NCI-H345 (cell line): ENCODE results near the gene SLC2A3.
"Not testable (repeated sequence)": the region's sequence is repeated elsewhere in the genome, so short reads cannot be mapped to it uniquely, and the experiment has no call there.

ENCODE experiments used
- DNase-seq: peaks from one replicate; lab custom pipeline; 2025; lab: John Stamatoyannopoulos, UW

The SLC2A3 gene

DNA sequence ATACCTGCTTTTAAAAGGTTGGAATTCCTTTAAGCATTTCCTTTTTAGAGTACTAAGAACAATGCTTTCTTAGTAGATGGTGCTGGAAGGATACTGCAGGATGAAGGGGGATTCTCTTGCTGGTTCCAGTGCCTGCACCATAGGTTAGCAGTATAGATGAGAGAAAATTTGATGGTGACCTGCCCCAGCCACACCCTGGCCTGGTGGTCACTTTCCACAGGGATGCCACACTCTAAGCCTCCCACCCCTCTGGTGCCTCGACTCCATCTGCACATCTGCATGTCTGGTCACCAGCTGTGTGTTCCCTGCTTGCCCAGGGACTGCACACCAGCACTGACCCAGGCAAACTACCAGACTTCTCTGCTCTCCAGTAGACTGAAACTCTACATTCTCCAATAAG, 19.1 kb downstream of the SLC2A3 start:
- no peak for DNase-seq

DNA sequence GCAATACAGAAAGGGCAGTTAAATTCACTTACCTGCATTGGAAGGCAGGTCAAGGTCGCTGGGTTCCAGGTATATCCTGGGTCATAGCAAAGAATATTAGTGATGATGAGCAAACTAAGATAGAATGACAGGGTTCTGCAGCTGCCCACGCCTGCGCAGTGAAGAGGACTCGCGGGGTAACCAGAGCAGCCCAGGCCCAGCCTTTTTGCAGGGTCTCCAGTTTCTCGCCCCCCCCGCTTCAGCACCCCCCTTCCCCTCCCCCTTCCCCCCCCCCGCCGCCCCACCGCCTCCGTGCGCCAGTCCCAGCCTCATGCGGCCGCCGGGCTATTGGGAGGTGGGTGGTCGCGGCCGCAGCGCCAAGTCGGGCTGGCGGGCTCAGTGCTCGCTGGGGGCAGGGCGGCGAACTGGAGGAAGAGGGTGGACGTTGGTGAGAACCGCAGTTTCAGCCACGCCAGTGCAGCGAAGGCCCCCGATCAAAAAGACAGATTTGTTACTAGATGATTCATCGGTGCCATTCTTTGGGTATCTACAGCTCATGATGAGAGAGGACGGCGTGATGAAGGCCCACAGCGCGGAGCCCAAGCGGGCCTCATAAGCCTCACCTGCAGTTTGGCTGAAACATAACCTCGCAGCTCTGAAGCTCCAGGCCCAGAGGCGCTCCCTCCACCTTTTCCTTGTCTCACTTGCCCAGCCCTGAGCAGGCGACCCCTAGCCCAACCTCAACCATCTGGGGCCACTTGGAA, 20.2 kb downstream of the SLC2A3 start:
- no peak for DNase-seq

DNA sequence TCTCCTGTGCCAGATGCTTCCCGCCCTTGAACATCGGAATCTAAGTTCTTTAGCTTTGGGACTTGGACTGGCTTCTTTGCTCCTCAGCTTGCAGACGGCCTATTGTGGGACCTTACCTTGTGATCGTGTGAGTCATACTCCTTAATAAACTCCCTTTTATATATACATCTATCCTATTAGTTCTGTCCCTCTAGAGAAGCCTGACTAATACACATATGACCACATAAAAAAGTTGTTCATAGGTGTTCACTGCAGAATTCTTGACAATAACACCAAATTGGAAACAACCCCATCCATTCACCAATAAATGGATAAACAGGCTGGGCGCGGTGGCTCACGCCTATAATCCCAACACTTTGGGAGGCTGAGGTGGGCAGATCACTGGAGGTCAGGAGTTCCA, 25.9 kb downstream of the SLC2A3 start:
- not testable (repeated sequence) for DNase-seq

DNA sequence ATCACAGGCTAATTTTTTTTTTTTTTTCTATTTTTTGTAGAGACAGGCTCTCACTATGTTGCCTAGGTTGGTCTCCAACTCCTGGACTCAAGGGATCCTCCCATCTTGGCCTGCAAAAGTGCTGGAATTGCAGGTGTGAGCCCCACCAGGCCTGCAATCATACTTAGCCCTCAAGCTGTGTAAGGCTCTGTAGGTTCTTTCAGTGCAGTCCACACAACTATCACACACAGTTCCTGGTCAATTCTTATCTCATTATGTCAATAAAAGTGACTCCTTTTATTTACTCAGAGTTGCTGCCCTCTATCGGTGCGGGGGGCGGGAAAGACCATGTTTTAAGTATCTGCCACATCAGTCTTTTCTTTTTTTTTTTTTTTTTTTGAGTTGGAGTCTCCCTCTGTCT, 29.0 kb downstream of the SLC2A3 start:
- DNase-seq: peak; percentile 2

DNA sequence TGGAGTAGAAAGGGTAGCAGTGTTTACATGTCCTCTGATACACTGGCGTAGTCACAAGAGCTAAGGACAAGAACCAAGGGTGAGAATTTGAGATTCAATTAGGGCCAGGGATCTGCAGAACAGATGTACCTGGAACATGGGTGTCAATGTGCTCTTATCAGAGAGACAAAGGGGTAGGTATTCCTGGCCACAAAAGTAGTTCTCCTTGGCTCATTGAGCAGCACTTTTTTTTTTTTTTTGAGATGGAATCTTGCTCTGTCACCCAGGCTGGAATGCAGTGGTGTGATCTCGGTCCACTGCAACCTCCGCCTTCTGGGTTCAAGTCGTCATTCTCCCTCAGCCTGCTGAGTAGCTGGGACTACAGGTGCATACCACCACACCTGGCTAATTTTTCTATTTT, 29.7 kb downstream of the SLC2A3 start:
- DNase-seq: not testable (repeated sequence)

DNA sequence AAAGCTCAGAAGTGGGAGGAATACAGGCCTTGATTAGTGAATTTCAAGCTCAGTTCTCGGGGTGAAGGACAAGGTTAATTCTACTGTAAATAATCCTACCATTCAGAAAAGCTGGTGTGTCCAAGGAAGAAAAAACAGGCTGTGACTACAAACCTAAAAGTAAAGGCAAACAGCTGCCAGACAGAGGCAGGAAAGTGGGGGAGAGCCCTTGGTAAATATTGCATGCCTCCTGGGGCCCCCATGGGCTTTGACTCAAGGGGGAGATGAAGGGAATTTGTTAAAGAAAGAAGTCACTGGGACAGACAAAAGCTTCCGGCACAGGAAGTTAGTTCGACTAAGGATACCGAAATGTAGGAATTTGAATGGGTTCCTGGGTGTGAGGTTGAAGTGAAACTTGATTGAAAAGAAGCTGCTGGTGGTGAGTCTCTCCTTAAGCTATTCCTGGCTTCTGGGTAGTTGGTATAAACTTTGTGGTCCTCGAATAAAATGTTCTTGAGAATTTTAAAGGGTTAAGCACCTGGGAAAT, 30.3 kb downstream of the SLC2A3 start:
- not testable (repeated sequence) for DNase-seq

DNA sequence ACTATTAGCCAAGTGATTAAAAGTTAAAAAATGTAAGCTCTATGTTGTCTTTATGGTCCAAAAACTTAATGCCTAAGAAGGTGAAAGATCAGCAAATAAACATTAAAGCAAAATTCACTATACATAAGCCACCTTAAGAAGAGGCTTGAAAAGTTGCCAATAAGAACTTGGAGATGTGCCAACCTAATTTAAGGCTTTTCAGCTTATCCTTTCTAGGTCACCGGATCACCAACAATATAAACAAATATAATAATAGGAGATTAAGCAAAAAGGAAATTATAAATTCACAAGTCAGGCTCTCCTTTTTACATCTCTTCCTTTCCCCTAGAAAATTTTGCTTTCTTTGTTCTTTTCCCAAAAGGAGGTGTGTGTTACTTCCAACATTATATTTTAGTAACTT, 30.9 kb downstream of the SLC2A3 start:
- DNase-seq: peak; percentile 14

DNA sequence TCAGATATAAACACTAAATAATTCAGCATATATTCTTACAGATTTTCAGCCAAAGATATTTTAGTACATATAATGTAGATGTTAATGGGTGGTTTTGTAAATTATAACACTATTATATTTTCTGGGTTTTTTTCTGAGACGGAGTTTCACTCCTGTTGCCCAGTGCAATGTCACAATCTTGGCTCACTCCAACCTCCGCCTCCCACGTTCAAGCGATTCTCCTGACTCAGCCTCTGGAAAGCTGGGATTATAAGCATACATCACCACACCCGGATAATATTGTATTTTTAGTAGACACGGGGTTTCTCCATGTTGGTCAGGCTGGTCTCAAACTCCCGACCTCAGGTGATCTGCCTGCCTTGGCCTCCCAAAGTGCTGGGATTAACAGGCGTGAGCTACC, 33.6 kb downstream of the SLC2A3 start:
- not testable (repeated sequence) for DNase-seq

DNA sequence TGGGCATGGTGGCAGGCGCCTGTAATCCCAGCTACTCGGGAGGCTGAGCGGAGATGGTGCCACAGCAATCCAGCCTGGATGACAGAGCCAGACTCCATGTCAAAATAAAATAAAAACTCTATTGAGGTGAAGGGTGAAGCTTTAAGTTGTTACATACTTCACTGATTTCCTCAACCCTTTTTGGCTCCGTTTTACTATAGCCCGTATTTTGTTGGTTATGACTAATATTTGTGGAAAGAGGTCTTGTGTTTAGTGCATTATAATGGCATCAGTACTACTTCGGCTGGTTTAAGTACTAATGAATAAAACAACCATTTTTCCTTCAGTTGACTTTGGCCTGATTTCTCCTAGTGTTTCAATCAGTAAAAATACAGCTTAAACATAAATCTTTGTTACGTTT, 36.2 kb downstream of the SLC2A3 start:
- no peak for DNase-seq

DNA sequence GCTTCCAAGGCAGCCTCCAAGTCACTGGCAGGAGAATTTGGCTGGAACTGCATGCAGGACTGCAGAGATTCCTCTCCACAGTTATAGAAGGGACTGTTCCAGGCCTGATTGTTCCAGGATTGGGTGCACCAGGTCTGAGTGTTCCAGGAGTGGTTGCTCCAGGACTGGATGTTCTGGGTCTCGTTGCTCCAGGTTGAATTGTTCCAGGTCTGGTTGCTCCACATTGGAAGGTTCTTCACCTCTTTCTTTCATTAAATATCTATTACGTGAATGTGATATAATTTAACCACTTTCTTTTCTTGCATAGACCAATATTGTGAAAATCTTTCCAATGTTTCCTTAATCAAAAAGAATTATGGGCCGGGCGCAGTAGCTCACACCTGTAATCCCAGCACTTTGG, 39.3 kb downstream of the SLC2A3 start:
- DNase-seq: not testable (repeated sequence)

DNA sequence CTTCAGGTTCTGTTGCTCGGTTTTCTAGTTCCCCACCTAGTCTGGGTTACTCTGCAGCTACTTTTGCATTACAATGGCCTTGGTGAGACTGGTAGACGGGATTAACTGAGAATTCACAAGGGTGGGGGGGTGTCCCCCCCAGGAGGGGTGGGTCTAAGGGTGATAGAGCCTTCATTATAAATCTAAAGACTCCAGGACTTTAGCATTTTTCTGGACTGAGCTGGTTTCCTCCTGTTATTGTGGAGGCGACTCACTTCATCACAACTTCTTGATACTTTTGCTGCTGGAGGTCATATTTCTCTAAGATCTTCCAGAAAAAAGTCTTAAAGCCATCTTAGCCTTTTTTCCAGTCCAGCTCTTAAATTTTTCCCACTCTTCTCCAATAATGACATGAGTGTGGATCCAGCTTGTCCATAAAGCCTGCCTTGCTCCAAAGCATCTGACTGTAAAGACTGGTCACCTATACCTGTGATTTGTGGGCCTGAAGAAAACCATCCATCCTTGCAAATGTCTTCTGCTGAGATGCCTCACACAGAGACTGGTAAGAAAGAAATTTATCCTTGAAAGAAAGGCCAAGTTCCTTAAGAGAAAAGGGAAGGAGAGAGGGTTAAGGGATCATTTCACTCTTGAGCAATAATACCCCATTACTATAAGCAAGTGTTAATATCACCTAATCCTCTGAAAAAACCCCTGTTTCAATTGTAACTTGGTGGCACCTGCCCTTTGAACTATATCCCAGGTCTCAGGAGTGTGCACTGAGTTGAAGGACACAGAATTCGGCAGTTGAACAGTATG, 43.6 kb downstream of the SLC2A3 start:
- no peak for DNase-seq

DNA sequence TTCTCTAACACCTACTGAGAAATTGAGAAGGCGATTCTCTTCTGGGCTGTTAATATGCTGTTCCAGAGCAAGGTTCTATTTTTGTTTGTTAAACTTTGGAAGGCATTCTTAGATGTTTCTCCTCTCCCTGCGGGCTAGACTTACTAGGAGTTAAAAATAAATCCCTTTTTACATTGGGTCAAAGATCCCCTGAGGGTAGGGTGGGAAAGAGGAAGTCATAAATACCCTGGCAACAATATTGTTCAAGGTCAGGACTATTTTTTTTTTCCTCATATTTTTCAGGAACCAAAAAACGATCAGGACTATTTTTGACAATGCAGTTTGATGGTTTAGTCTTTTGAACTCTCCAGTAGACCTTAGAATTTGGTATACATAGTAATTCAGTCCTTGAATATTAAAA, 51.3 kb downstream of the SLC2A3 start:
- DNase-seq: no peak

DNA sequence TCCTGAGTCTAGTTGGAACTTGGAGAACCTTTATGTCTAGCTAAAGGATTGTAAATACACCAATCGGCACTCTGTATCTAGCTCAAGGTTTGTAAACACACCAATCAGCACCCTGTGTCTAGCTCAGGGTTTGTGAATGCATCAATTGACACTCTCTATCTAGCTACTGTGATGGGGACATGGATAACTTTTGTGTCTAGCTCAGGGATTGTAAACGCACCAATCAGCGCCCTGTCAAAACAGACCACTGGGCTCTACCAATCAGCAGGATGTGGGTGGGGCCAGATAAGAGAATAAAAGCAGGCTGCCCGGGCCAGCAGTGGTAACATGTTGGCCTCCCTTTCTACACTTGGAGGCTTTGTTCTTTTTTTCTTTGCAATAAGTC, 54.3 kb downstream of the SLC2A3 start:
- not testable (repeated sequence) for DNase-seq

DNA sequence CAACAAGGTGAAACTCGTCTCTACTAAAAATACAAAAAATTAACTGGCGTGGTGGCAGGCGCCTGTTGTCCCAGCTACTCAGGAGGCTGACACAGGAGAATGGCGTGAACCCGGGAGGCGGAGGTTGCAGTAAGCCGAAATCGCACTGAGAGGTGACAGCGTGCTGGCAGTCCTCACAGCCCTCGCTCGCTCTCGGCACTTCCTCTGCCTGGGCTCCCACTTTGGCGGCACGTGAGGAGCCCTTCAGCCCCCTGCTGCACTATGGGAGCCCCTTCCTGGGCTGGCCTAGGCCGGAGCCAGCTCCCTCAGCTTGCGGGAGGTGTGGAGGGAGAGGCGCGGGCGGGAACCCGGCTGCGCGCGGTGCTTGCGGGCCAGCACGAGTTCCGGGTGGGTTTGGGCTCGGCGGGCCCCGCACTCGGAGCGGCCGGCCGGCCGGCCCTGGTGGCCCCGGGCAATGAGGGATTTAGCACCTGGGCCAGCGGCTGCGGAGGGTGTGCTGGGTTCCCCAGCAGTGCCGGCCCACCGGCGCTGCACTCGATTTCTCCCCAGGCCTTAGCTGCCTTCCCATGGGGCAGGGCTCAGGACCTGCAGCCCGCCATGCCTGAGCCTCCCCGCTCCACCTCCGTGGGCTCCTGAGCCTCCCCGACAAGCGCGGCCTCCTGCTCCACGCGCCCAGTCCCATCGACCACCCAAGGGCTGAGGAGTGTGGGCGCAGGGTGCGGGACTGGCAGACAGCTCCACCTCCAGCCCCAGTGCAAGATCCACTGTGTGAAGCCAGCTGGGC, 54.8 kb downstream of the SLC2A3 start:
- DNase-seq: not testable (repeated sequence)

DNA sequence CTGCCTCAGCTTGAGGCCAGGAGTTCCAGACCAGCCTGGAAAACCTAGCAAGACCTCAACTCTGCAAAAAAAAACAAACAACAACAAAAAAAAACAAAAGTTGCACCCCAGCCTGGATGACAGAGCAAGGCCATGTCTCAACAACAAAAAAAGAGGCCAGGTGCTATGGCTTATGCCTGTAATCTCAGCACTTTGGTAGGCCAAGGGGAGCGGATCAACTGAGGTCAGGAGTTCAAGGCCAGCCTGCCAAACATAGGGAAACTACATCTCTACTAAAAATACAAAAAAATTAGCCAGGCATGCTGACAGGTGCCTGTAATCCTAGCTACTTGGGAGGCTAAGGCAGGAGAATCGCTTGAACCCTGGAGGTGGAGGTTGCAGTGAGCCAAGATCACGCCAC, 56.7 kb downstream of the SLC2A3 start:
- no peak for DNase-seq

DNA sequence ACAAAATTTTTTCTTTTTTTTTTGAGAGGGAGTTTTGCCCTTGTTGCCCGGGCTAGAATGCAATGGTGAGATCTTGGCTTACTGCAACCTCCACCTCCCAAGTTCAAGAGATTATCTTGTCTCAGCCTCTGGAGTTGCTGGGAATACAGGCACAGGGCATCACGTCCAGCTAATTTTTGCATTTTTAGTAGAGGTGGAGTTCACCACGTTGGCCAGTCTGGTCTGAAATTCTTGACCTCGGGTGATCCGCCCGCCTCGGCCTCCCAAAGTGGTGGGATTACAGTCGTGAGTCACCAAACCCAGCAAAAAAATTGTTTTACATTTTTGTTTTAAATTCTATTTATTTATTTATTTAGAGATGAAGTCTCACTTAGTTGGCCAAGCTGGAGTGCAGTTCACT, 58.6 kb downstream of the SLC2A3 start:
- no peak for DNase-seq

DNA sequence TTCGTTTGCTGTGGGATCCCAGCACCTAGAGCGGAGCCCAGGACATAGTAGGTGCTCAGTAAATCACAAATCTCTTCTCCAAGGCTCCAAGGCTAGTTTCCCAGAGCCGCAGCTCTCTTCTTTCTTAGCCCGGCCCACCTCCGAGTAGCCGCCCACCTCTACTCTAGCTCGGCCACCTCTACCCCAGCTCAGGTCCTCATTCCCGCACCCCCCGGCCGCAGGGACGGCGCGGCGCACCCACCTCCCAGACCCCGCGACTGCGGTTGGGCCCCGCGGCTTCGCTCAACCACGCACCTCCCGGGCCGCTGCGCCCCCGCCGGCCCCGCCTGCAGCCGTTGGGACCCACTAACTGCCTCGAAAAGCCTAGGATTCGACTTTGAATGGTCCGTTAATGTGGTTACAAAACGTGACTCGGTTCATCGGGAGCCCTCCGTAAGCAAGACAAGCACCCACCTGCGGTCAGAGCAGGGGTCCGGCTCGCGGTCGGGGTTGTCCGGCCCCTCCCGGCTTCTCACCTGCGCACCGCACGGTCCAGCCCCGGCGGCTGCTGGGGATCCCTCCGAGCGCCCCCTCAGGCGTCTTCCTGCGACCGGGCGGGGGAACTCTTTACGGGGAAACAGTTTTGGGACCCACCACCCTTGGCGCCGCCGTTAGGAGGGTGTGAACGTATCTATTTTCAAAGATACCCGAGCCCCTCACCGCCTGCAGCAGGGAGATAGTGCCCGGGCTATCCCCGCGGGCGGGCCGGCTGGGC, 63.2 kb downstream of the SLC2A3 start, which contains the start of gene SLC2A14:
SLC2A14 (minus strand) TSS at position 350 of the 754 bp plus-strand sequence. CDS start 3,035 bp downstream, outside the sequence.
- no peak for DNase-seq

DNA sequence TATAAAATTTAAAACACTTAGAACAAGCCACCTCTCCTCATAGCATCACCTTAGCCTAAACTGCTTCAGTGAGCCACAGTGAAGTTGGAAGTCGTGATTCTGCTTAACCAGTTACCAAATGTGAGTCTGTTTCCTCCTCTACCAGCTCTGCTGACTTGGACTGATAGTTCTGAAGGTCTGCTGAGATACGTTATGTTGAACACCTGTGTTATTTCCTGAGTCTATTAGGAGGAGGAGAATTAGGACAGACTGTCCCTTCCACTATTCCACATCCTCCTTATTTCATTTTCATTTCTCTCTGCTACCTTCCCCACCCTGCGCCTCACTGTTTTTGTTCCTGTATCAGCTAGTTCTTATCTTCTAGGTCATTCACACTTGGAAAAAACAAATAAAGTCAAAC, 65.7 kb downstream of the SLC2A3 start:
- no peak for DNase-seq
